Measurements from ENCODE around the gene RPL10.

DNA sequence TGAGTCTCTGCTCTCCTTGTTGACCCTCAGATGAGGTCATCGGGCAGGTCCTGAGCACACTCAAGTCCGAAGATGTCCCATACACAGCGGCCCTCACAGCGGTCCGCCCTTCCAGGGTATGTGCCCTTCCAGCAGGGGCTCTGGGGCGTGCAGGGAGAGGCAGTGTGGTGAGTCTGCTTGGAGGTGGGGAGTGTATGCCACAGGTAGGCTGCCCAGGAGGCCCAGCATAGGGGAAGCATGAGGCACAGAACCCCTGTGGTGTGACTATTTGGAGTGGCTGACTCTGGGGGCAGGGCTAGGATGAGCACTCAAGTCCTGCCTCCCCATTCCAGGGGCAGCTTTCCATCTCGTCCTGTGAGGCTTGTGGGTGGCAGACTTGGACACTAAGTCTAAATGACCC lies 35.4 kb downstream of the RPL10 start:
- TF ChIP-seq CTCF (IDR thresholded peaks at IDR 0.05): no peak
- no peak for TF ChIP-seq POLR2A (IDR thresholded peaks at IDR 0.05)
- no peak for TF ChIP-seq EP300 (IDR thresholded peaks at IDR 0.05)

Measured in tibial nerve (tissue), 4 donors.